Gastrocnemius medialis (tissue), 4 donors: ENCODE results near the gene HACD2. TPM values are rescaled to one million over a fixed set of nuclear protein-coding genes. Genes with fewer than 3 reads are reported as not detected.

ENCODE experiments used
- ATAC-seq, 2 donors: fragments of 150-250 bp; one replicate each; pipeline ENCODE4 v1.9.1; 2016
- DNase-seq, 2 donors: peaks; one replicate each; pipeline ENCODE4 v3.0.0-alpha.2; 2019
- H3K27ac ChIP-seq, 4 donors: fragments of 200-600 bp; sonication (generic); 1 replicate in 1 of 4; 2 replicates in 3 of 4; pipeline ENCODE4 v1.5.1; 2016 to 2018; ENCODE audit warnings: mild to moderate bottlenecking in 2 of 4, moderate library complexity in 1 of 4
- H3K27me3 ChIP-seq, 3 donors: fragments of 200-600 bp; sonication (generic) in 2 of 3; 1 replicate in 1 of 3; 2 replicates in 2 of 3; pipeline versions ENCODE4 v1.5.1 to v1.6.0; 2016 to 2019; ENCODE audit warnings: mild to moderate bottlenecking in 1 of 3, moderate library complexity in 1 of 3
- H3K36me3 ChIP-seq, 2 donors: fragments of 200-600 bp; sonication (generic) in 1 of 2; one replicate each; pipeline ENCODE4 v1.5.1; 2017 to 2018
- H3K4me1 ChIP-seq, 2 donors: fragments of 200-600 bp; sonication (generic) in 1 of 2; one replicate each; pipeline ENCODE4 v1.5.1; 2016 to 2017; ENCODE audit warnings: mild to moderate bottlenecking in 2 of 2
- H3K4me3 ChIP-seq, 4 donors: fragments of 200-600 bp; sonication (generic) in 3 of 4; 1 replicate in 1 of 4; 2 replicates in 3 of 4; pipeline ENCODE4 v1.5.1; 2016 to 2019; ENCODE audit warnings: mild to moderate bottlenecking in 2 of 4
- H3K9me3 ChIP-seq, 3 donors: fragments of 200-600 bp; sonication (generic) in 2 of 3; 1 replicate in 1 of 3; 2 replicates in 2 of 3; pipeline ENCODE4 v1.5.1; 2016 to 2019
- CTCF ChIP-seq, 5 experiments: fragments of 450-650 bp in 3 of 5; fragments of 200-600 bp in 2 of 5; sonication (generic) in 2 of 5; IDR thresholded peaks in 4 of 5; conservative IDR thresholded peaks in 1 of 5; 1 replicate in 4 of 5; 2 replicates in 1 of 5; pipeline ENCODE4 v1.5.1; 2016 to 2019; ENCODE audit warnings: antibody characterized with exemption in 5 of 5, mild to moderate bottlenecking in 3 of 5, moderate library complexity in 3 of 5
- POLR2A ChIP-seq, 2 donors: fragments of 450-650 bp; IDR thresholded peaks; one replicate each; pipeline ENCODE4 v1.6.1; 2017; ENCODE audit warnings: antibody characterized with exemption in 2 of 2, mild to moderate bottlenecking in 2 of 2, moderate library complexity in 2 of 2
- in situ Hi-C, 4 donors: fragments of 200-750 bp; cut with MboI; loops; one replicate each; pipeline versions ENCODE4 v1.15.0 to v1.8.0; 2017; ENCODE audit warnings: low sequenced_read_pairs in 4 of 4
- intact Hi-C: fragments of 100-400 bp; cut with DNase I; formaldehyde crosslinking; loops from one replicate; pipeline ENCODE4 v1.15.1; 2023; ENCODE audit warnings: low total_unique reads
- total RNA-seq, 4 donors: library from RNA; depleted of rRNA; stranded (reverse); fragments of >200 nt; gene quantifications; one replicate each; pipeline versions ENCODE4 v1.1.0 to v1.2.3, GENCODE V29; 2016

Gene HACD2
- total RNA-seq, 4 donors from 2014 or later = 3.9 to 19.8 (median 6.7) TPM

GRCh38 chr3:123527046-123527445, 57.8 kb downstream of the HACD2 start:
- H3K27me3 ChIP-seq = no peaks in the 10 kb centered on the region
- ATAC-seq = no peak
- in situ Hi-C loops (no loop called here), intact Hi-C loops (no loop called here)
- no peak overlapping the region for H3K4me3 ChIP-seq
- peaks cover 0 to 14% of the 10 kb centered on the region in 2 donors for H3K36me3 ChIP-seq
- DNase-seq = no peak
- H3K9me3 ChIP-seq = no peaks in the 10 kb centered on the region
- TF ChIP-seq CTCF (IDR thresholded peaks at IDR 0.05 in 4 of 5, conservative IDR thresholded peaks at IDR 0.05 in 1 of 5) (no peak), POLR2A (IDR thresholded peaks at IDR 0.05) (no peak)
- peaks cover 4 to 8% of the 10 kb centered on the region in 2 donors for H3K4me1 ChIP-seq
- no peak overlapping the region for H3K27ac ChIP-seq

- DNase-seq = no peak
- no peaks in the 10 kb centered on the region for H3K9me3 ChIP-seq
- in situ Hi-C loops = no loop called here
- H3K27me3 ChIP-seq = no peaks in the 10 kb centered on the region
- TF ChIP-seq POLR2A (IDR thresholded peaks at IDR 0.05) (no peak), CTCF (IDR thresholded peaks at IDR 0.05 in 4 of 5, conservative IDR thresholded peaks at IDR 0.05 in 1 of 5) (no peak)
- no peak for ATAC-seq
- H3K4me3 ChIP-seq = no peak overlapping the region
- intact Hi-C loops = no loop called here
- peaks cover 0 to 14% of the 10 kb centered on the region in 2 donors for H3K36me3 ChIP-seq
- H3K27ac ChIP-seq = no peak overlapping the region
- H3K4me1 ChIP-seq = peaks cover 4 to 13% of the 10 kb centered on the region in 2 donors
Observed at GRCh38 chr3:123526474-123526873, 58.4 kb downstream of the HACD2 start.

GRCh38 chr3:123525433-123525832, 59.4 kb downstream of the HACD2 start:
- DNase-seq (no peak), ATAC-seq (no peak)
- TF ChIP-seq CTCF (IDR thresholded peaks at IDR 0.05 in 4 of 5, conservative IDR thresholded peaks at IDR 0.05 in 1 of 5) = no peak
- Histone ChIP-seq H3K27me3 (no peaks in the 10 kb centered on the region), H3K4me1 (peaks cover 4 to 14% of the 10 kb centered on the region in 2 donors), H3K9me3 (no peaks in the 10 kb centered on the region), H3K4me3 (no peak overlapping the region), H3K36me3 (peaks cover 0 to 14% of the 10 kb centered on the region in 2 donors), H3K27ac (no peak overlapping the region)
- intact Hi-C loops (no loop called here), in situ Hi-C loops (no loop called here)

- H3K27me3 ChIP-seq = no peaks in the 10 kb centered on the region
- H3K9me3 ChIP-seq = no peaks in the 10 kb centered on the region
- peaks cover 4 to 14% of the 10 kb centered on the region in 2 donors for H3K4me1 ChIP-seq
- no peak overlapping the region for H3K27ac ChIP-seq
- H3K36me3 ChIP-seq = peaks cover 0 to 14% of the 10 kb centered on the region in 2 donors
- no peak for ATAC-seq
- no peak for DNase-seq
- no peak overlapping the region for H3K4me3 ChIP-seq
- no peak for TF ChIP-seq POLR2A (IDR thresholded peaks at IDR 0.05)
- no peak for TF ChIP-seq CTCF (IDR thresholded peaks at IDR 0.05 in 4 of 5, conservative IDR thresholded peaks at IDR 0.05 in 1 of 5)
- intact Hi-C loops (no loop called here), in situ Hi-C loops (no loop called here)
Observed at GRCh38 chr3:123524981-123525380, 59.9 kb downstream of the HACD2 start.

- no peak overlapping the region for H3K4me3 ChIP-seq
- peak; percentile 12 to 35 for DNase-seq
- intact Hi-C loops (no loop called here), in situ Hi-C loops (no loop called here)
- ATAC-seq = peak; percentile 33 to 62
- no peak for TF ChIP-seq CTCF (IDR thresholded peaks at IDR 0.05 in 4 of 5, conservative IDR thresholded peaks at IDR 0.05 in 1 of 5)
- no peak for TF ChIP-seq POLR2A (IDR thresholded peaks at IDR 0.05)
- no peaks in the 10 kb centered on the region for H3K27me3 ChIP-seq
- H3K27ac ChIP-seq = peak overlapping the region in 2 of 4 donors; percentile 9 to 11
- H3K4me1 ChIP-seq = peaks cover 4 to 14% of the 10 kb centered on the region in 2 donors
- no peaks in the 10 kb centered on the region for H3K9me3 ChIP-seq
- H3K36me3 ChIP-seq = peaks cover 0 to 14% of the 10 kb centered on the region in 2 donors
Observed at GRCh38 chr3:123523023-123523412, 61.8 kb downstream of the HACD2 start.
